HG02938 (cell line): ENCODE data around the gene SEMA4A.
"Not testable (repeated sequence)": the region's sequence is repeated elsewhere in the genome, so short reads cannot be mapped to it uniquely, and the experiment has no call there.

ENCODE experiments used
- ATAC-seq: cut with Tn5 transposase; IDR thresholded peaks from one replicate; pipeline ENCODE4 v1.9.1; 2021; ENCODE audit warnings: mild to moderate bottlenecking, moderate library complexity; ENCODE audit not compliant: unreplicated experiment

The SEMA4A gene

DNA sequence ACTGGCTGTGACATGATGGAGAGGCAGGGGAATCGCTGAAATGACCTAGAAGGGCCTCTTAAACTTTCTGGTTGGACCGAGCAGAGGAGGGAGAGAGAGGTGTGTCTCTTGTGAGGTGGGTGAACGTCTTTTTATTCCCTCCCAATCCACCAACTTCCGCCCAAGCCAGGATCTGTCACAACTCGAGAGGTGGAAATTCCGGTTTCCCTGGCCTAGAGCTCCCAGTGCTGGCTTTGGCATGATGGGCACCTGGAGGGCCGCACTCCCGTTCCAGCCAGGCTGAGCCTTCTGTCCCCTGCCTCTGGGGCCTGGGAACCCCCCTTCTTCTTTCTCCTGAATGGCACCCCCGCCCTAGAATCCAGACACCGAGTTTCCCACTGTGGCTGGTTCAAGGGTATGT, at the start of gene SEMA4A:
Gene SEMA4A (plus strand): TSS at position 224 of the 400 bp plus-strand sequence. CDS start 994 bp downstream, outside the sequence.
- no peak for ATAC-seq

DNA sequence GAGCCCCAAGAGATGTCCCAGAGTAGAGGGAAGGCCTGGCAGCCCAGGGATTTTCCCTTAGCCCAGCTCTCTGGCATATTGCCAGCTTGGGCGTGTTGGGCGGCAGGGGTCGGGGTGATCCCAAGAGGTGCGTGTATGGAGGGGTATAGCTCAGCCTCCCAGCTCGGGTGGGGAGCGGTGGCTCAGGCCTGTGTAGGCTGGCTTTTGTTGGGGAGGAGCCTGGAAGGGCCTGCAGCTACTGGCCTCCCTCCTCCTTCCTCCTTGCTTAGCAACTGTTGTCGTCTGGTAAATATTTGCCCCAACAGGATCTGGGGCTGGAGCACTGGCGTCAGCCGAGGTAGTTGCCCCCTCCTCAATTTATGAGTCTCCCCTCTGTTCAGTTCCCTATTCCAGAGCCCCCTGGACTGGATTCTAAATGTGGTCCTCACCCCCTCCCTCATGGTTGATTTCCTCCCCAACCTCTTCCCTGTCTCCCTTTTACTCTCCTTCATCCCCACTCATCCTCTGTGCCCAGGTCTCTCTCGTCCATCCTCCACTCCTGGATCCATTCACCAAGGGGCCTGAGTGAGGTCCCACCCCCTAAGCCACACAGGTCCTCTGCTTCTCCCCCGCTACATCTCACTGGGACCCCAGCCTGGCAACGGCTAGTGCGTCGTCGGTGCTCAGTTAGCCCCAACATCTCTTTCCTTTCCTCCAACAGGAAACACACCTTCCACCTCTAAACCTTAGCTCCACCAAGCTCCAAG, 49.1 kb upstream of the SEMA4A start:
- ATAC-seq = no peak

DNA sequence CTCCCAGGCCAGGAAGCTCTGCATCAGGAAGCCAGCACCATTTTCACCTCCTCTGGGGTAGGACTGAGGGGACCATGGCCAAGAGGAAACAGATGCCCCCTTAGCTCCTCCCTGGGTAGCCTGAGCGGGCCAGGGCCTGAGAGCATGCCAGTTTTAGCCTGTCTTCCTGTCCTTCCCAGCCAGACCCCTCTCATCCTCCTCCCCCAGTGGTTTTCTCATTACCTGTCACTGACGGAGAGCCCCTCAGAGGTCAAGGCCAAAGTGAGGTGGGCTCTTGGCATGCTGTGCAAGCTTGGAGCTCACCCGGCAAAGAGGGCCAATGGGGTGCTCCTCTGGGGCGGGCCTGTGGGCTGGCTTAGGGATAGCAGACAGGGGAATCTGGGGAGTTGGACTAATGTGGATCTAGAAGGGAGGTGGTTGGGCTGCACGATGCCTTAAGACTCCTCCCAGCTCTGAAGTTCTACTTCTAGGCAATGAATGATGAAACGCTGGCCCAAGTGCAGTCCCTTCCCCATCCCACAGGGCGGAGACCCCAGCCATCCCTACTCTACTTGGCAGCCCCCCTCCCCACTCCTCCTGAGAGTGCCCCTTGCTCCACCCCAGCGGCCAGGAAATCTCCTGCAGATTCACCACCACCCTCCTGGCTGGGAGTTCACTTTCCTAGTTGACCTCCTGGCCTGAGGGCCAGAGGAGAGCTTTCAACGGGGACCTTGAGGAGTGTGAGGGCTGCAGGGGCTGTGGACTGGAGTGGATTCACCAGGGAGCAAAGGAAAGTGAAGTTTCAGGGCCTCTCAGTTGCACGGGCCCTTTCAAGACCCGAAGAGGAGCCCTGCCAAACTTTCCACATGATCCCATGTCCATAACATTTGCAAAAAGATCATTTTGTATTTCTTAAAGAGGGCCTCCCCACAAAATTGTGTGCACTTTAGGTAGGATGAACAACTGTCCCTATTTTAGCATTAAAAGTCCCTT, 48.2 kb upstream of the SEMA4A start:
- ATAC-seq = no peak

DNA sequence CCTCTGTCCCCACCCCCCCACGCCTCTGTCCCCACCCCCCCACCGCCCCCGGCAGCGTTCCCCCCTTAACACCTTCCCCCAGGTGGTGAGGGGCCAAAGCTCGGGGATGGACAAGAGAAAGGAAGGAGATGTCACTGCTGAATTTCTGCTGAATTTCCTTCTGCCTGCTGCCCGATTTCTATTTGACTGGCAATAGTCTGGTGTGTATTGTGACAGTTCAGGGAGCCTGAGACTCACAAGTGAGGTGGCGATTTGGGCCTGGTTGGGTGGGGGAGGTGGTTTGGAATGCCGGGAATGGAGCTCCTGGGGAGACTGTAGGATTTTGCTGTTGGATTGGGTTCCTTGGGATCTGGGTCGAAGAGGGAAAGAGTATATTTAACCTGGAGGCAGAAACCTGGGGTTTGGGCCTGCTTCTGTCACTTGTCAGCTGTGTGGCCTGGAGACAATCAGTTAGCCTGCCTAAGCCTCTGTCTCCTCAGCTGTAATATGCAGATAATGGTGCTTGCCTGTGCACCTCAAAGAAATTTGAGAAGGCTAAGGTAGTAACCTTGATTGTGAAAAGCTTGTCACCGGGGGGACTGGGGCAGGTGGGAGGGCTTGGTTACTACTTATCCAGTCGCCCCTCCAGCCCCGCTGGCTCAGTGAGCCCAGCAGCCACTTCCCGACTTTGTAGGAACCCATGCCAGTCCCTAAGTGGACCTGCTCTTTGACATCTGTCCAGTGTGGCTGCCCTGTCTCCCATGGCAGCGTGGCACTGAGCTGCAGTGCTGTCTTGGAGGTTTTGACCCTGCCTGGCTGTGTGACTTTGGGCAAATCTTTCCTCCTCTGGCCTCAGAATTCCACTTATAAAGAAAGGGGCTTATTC, 46.5 kb upstream of the SEMA4A start:
- ATAC-seq = no peak

DNA sequence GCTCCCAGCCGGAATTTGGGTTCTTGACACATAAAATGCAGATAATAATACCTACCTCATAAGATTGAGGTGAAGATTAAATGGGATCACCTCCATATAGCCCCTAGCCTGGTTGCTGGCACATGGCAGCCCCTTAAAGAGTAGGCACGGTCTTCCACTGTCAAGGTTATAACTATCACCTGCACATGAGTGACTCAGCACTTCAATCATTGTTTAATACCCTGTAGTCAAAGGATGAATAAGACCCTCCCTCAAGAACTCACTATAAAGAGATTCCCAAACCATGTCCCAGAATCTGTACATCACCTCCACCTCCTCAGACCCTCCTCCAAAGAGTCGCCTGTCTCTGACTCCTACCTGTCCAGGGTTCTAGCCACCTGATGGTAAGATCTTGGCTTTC, 45.3 kb upstream of the SEMA4A start:
- no peak for ATAC-seq

DNA sequence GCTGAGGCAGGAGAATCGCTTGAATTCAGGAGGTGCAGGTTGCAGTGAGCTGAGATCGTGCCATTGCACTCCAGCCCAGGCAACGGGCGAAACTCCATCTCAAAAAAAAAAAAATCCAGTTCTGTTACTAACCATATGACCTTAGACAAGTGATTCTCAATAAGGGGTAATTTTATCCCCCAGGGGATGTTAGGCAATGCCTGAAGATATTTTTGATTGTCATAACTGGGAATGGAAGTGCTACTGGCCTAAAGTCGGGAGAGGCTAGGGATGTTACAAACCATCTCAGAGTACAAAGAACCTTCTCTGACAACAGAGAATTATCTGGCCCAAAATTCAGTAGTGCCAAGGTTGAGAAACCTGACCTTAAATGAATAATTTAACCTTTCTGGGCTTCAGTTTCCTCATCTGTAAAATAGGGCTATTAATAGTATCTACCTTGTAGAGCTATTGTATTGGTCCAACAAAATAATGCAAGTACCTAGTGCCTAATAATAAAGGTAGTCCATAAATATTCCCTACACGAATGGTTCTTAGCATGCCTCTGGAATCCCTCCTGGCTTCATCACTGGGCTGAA, 44.6 kb upstream of the SEMA4A start:
- no peak for ATAC-seq

DNA sequence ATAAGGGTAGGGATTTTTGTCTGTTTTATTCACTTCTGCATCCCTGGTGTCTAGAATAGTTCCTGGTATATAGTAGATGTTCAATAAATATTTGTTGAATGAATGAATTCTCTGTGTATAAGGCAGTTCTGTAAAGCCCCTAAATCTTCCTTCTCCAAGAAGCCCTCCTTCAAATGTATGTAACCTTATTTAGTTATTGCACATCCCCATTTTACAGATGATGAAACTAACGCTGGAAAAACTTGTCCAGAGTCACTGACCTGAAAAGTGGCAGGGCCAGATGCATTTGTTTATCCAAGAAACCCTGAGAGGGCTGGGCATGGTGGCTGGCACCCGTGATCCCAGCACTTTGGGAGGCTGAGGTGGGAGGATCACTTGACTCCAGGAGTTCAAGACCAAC, 43.1 kb upstream of the SEMA4A start:
- no peak for ATAC-seq

DNA sequence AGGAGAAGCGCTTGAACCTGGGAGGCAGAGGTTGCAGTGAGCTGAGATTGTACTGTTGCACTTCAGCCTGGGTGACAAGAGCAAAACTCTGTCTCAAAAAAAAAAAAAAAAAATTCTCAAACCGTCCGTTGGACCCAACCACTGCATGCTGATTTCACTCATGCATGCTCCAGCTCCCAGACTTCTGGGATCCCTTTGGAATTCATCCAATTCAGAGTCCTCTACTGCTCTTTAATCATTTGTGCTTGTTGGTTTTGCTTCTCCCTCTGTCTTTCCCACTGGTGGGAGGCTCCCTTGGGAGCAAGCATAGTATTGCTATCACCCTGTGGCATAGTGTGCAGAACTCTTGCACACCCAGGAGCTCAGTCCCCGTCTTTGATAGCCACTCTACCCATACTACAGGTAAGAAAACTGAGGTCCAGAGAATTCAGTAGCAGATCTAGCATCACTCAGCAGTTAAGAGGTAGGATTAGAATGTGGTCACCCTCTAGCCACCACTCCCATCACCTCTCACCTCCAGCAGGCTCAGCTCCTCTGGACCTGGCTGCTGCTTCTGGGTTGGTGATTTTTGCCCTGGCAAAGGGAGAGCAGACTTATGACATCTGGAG, 41.9 kb upstream of the SEMA4A start:
- ATAC-seq = no peak

DNA sequence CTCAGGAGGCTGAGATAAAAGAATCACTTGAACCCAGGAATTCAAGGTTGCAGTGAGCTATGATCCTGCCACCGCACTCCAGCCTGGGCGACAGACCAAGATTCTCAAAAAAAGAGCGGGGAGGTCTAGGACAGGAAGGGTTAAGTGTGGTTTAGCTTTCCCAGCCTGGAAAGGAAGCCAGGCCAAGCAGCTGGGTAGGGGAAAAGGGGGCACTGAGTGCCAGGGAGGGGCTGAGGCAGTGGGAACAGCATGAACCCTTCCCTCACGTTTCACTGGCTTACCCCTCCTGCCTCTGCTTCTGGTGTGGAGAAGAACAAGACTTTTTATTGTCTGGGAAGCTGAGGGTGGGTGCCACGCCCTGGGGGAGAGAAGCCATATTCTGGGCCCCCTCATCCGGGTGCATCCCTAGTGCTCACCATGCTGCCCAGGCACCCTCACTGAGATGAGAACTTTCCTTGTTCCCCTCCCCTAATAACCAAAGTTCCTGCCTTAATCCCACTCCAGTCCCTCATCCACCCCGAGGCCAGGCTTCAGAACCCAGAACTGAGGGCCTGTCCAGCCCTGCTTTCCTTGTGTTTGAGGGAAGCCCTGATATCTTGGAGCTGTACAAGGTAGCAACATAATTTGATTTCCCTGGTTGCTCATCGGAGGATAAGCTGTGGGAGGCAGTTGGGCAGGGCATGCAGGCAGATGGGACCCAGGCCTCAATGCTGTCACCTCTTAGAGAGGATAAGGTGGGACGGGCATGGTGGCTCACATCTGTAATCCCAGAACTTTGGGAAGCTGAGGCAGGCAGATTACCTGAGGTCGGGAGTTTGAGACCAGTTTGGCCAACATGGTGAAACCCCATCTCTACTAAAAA, 40.9 kb upstream of the SEMA4A start:
- no peak for ATAC-seq

DNA sequence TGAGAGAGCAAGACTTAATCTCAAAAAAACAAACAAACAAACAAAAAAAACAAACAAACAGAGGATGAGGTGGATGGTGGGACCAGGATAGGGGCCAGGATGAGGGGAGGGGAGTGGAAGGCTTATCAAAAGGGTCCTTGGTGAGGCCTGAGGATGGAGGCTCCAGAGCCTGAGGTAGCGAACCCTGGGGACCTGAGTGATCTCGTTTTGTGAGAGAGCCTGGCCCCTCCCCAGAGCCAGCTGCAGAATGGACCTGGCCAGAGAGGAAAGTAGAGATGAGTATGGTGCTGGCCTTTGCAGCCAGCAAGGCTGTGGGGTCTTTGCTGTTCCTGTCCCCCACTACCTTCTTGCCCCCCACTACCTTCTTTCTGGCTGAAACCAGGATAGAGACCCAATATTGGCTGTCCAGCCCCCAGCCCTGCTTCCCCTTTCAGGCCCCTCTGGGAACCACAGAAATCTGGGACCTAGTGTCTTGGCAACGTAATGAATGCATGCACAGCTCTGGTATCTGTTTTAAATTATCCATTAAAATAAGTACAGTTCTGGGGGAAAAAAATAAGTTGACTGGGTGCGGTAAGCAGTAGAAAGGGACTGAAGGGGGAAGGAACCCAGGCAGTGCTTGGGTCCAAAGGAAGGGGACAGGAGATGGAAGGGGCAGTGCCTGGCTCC, 40.0 kb upstream of the SEMA4A start:
- no peak for ATAC-seq

DNA sequence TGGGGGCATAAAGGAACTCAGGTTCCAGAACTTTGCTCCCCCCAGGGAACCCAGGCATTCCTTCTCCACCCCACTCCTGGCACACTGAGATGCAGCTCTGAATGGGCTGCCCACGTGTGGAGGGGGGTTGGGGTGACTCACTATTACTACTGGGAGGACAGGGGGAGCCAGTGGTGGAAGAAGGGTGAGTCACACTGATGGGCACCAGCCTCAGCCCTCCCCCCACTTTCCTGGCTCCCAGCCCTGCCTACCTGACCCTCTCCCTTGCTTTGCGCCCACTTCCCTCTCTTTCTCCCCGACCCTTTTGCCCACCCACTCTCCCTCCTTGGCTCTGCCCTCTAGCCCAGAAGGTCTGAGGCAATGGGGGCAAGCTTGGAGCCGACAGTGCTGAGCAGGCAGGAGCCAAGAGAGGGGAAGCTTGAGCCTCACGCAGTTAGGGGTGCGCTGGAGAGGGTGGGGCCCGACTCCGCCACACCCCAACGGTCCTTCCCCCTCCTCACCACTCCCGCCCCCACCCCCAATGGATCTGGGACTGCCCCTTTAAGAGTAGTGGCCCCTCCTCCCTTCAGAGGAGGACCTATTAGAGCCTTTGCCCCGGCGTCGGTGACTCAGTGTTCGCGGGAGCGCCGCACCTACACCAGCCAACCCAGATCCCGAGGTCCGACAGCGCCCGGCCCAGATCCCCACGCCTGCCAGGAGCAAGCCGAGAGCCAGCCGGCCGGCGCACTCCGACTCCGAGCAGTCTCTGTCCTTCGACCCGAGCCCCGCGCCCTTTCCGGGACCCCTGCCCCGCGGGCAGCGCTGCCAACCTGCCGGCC, 39.1 kb upstream of the SEMA4A start, which contains the start of gene LMNA:
Gene LMNA (plus strand): TSS at position 611 of the 818 bp plus-strand sequence. CDS start 208 bp downstream, outside the sequence.
- peak; percentile 78 for ATAC-seq

DNA sequence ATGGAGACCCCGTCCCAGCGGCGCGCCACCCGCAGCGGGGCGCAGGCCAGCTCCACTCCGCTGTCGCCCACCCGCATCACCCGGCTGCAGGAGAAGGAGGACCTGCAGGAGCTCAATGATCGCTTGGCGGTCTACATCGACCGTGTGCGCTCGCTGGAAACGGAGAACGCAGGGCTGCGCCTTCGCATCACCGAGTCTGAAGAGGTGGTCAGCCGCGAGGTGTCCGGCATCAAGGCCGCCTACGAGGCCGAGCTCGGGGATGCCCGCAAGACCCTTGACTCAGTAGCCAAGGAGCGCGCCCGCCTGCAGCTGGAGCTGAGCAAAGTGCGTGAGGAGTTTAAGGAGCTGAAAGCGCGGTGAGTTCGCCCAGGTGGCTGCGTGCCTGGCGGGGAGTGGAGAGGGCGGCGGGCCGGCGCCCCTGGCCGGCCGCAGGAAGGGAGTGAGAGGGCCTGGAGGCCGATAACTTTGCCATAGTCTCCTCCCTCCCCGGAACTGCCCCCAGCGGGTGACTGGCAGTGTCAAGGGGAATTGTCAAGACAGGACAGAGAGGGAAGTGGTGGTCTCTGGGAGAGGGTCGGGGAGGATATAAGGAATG, 38.4 kb upstream of the SEMA4A start:
- no peak for ATAC-seq

DNA sequence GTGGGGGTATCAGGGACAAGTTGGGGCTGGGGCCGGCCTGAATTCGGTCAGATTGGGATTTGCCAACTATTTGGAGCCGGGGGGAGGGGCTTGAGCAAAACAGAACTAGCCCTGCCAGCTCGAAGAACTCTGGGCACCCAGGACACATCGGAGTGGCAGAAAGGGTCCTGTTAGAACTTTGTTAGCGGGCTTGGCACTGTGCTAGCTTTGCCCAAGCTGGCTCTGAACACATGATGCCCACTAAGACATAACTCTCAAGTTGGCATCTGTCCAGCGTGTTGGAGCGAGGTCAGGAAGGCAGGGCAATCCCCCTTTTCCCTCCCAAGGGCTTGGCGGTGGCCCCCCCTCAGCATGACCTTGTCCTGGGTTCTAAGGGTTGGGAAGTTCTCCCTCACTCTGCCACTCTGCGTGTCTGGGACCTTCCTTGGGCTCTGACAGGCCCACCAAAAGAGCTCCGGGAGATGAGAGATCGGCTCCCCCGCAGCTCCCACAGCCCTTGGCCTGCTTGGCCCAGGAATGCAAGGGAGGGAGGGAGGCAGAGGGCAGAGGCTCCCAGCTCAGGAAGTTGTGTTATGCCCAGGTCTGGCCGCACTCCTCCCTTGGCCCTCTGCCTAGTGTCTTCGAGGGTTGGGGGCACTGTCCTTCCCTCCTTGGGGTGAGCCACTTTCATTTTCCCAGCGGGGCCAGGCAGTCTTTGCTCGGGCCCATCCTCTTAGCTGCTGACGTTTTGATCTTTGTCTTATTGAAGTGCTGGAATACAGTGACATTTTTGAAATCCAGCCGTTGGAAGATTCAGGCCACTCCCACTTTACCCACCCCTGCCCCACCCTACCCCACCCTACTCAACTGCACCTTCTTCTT, 37.6 kb upstream of the SEMA4A start:
- no peak for ATAC-seq

DNA sequence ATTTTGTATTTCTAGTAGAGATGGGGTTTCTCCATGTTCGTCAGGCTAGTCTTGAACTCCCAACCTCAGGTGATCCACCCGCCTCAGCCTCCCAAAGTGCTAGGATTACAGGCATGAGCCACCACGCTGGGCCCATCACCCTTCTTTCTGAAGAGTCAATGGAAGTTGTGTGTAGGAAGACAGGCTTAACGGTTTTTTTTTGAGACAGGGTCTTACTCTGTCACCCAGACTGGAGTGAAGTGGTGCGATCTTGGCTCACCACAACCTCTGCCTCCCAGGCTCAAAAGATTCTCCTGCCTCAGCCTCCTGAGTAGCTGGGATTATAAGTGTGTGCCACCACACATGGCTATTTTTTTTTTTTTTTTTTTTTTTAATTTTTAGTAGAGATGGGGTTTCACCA, 36.7 kb upstream of the SEMA4A start:
- ATAC-seq = not testable (repeated sequence)

DNA sequence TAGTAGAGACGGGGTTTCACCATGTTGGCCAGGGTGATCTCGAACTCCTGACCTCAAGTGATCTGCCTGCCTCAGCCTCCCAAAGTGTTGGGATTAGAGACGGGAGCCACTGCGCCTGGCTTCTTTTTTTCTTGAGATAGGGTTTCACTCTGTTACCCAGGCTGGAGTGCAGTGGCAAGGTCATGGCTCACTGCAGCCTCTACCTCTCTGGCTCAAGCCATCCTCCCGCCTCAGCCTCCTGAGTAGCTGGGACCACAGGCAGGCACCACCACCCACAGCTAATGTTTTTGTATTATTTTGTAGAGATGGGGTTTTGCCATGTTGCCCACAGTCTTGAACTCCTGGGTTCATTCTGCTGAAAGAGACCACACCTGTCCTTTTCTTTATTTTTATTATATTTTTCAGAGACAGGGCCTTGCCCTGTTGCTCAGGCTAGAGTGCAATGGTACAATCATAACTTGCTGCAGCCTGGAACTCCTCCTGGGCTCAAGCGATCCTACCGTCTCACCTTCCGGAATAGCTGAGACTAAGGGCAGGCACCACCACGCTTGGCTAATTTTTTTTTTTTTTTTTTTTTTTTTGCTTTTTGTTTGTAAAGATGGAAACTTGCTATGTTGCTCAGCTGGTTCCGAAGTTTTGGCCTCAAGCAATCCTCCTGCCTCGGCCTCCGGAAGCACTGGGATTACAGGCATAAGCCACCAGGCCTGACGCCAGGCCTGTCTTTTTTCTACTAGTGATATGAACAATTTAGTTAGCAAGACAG, 35.8 kb upstream of the SEMA4A start:
- no peak for ATAC-seq
